OCI-M2 (cell line): ENCODE data around the gene HHAT.

Experiments
- DNase-seq: peaks from one replicate; lab custom pipeline; 2025; ENCODE audit not compliant: unreplicated experiment; lab: John Stamatoyannopoulos, UW

Gene HHAT

DNA sequence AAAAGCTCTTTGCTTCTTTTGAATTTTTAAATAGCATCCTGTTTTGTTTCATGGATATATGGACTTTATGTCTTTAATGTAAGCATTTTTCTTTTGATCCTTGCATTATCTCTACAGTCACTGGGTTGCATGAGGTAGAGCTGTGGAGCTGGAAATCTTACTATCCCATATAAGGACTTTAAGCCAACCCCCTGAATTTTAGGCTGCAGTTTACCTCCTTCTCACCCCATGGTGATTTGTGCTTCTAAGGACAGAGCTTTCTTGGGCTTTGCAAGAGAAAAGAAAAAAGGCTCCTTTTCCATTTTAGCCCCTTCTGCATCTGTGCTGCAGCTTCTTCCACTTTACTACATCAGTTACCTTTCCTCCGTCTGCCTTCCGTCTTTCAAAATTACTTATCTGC lies 373.8 kb downstream of the HHAT start:
- DNase-seq = no peak

DNA sequence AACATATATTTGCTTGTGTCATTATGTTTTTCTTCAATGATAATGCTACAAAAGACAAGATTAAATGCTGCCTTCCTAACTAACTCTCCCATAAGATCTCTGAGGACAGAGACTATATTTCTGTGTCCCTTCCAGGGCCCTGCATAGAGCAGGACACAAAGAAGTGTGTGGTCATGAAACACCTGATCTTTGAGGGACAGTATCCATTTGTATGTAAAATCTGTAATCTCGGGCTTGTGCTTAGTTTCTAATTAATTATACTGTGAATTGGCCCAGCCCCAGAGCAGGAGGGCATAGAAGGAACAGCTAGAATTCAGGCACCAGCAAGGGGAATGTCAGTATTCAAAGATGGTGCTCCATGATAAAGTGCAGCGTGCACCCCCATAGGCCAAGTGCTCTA lies 374.9 kb downstream of the HHAT start:
- no peak for DNase-seq

DNA sequence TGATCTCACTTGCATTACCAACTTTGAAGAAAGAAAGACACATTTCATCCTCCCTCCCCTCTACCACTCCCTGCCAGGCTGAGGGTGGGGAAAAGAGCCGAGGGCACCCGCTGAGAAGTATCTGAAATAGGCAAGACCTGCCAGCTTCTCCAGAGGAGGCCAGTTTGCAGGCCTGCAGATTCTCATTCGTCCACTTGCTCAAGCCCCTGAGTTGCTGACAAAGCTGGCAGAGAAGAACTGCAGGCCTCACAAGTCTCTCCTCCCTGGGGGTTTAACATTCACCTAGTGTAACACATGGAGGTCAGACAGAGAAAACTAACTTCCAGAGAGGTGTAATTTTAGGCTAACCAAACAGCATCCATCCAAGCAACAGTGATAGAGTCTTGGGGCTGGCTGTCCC lies 376.4 kb downstream of the HHAT start:
- no peak for DNase-seq

DNA sequence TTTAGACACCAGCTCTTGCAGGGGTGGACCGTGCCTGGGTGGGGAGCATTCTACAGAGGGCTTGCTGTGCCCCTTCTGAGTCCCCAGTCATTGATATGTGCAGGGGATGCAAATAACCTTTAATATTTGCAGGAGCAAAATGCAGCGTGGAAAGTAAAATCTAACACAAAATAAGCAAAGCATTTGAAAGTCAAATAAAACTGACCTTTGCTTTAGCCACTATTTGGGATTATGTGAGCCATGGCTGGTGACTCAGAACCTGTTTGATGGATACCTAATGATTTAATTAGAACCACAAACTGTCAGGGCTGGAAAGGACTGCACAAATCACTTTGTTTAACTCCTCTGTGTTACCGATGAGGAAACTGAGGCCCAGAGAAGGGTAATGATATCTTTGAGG lies 377.5 kb downstream of the HHAT start:
- no peak for DNase-seq

DNA sequence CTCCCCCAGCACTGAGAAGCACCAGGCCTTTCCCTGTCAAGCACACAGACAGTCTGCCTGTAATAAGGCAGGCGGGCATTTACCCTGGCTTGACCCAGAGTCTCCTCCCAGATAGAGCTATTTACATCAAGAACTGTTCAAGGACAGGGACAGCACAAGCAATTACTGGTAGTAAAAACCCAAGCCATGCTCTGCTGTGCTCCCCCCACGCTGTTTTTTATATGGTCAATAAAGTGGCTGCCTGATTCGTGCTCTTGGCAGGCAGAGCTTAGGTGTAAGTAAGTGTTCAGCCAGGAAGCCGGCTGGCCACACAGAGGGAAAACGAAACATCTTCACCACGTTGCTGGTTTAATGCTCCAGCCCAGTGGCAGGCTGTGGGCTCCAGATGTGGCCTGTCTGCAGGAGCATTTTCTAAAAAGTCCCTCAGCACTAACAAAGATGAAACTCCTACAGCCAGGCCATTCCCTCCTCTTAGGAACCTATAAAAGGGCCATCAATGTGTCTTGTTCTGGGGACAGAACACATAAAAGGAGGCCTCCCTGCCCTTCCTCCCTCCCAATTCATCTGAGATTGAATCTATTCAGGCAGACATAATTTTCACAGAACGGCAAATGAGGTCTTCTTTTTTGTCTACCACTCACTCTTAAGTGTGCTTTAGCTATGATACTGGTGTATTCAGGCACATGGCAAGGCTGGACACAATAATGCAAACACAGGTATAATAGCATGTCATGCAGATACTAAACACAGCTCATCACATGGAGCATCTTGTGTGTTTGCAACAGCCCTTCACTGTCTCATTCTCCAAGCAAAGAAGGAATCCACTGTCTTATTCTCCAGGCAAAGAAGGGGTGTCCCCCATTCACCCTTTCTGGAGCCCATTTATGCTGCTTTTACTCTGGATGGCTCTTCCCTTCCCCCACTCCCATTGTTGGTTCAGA lies 378.9 kb downstream of the HHAT start:
- no peak for DNase-seq

DNA sequence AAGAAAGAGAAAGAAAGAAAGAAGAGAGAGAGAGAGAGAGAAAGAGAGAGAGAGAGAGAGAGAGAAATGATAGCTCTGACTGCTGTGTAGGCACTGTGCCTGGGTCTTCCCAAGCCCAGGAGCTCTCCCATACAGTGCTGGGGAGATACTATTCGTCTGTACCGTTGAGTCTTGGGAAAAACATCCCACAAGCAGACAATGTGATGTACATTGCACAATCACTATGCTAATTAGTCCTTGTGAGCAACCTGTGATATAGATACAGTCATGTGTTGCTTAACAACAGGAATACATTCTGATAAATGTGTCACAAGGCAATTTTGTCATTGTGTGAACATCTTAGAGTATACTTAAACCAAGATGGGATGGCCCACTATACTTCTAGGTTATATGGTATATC lies 381.0 kb downstream of the HHAT start:
- DNase-seq = no peak

DNA sequence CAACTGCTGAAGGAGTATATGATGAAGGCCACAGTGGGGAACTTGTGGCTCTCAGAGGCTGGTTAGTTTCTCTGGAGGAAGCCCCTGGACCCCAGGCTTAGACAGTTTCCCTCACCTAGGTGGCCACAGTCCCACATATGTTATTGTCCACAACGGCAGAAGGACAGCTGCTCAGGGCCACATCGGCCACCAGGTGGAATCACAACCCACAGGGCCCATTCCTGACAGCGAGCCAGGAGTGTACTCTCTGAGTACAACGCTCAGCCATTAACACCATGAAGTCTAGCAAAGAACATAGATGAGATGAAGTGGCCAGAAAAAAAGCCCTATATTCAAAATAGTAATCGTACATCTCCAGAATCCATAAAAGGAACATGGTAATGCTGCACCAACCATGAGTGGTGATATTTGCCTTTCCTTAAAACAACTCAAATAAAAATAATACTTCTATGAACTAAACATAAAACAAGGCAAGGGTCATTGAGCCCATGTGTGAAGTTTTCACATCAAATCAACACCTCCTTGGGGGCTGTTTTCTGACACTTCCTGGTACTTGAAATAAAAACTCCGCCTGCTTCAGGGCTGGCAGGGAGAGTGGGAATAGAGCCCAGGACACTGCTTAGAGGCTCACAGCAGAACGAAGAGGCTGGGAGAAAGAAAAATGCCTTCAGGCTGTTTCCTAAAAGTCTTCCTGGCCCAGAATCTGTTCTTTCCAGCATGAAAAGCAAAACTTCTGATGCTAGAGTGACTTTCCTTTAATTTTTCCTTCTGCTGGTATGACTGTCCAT lies 383.3 kb downstream of the HHAT start:
- no peak for DNase-seq

DNA sequence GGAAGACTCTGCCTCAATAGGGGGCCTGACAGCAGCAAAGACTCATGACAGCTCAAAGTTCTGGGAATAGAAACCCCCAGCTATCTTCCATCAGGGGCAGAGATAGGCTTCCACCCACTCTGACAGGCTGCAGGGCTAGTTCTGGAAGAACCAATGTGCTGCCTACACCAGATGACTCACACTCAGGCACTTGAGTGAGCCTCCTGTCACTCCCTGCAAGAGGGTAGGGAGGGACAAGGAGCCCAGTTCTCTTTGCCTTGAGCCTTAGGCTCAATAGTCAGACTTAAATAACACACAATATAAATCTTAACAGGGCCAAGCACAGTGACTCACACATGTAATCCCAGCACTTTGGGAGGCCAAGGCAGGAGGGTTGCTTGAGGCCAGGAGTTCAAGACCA lies 386.4 kb downstream of the HHAT start:
- no peak for DNase-seq

DNA sequence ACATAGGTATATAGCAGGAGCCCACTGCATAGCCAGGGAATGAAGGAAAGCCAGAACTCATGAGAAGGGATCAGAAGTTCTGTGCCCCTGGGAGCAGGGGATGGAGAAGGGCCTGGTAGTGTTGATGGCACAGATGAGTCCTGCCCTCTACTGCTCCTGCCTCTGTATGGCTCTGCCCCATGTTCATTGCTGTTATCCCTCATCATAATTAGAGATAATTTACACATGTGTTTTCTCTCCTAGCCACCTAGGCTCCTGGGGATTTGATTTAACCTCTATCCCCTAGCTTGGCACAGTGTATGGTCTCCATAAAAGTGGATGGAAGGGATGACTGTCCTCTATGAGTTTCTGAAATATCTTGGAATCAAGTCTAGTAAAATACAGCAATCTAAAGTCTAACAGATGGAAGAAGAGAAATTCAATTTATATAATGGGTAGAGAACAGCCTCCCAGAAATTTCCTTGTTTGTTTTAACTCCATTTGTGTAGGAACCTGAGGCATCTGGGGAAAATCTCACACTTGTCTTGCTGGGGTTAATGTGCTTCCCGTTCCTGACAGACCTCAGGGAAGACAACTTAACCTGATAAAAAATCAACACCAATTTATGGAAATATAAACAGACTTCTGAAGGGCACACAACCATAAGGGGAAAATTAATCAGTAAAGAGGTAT lies 393.8 kb downstream of the HHAT start:
- DNase-seq = no peak

DNA sequence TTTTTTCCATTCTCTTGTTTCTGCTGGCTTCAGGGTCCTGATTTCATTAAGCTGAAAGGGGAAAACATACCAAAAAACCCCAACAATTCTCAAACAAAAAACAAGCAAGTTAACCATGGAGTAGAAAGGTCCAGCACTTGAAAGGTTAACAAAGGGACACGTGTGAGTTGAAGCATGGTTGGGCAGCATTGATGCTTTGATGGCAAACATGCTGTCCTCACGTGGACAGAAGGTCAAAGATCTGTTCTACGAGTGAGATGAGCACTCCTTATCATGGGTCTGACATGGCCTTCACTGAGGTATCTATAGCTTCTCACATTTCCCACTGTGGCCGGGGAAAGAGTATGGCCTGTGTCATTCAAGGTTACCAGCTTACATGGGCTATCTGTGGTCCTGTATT lies 394.9 kb downstream of the HHAT start:
- no peak for DNase-seq

DNA sequence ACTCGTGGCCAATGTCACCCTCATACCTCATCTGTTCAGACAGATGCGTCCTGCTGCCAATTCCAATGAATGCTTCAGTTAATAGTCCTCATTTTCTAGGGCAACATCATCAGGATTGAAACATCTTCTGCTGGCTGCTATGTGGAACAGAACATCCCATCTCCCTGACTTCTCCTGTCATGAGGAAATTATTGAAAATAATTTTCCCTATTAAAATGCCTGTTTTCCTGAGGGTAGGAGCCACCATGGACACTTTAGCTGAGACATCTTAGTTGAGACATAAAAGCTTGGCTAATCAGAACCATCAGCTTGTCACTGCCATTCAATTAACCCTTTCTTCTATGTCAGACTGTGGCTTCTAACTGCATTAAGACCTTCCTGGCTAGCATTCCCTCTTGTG lies 396.1 kb downstream of the HHAT start:
- no peak for DNase-seq
